ENCODE results near the gene GALNT12. TPM values are rescaled to one million over a fixed set of nuclear protein-coding genes. Genes with fewer than 3 reads are reported as not detected.

GALNT12 gene
- total RNA-seq, 4 donors from 2014 or later = 12.4 to 22.4 (median 16.2) TPM

GRCh38 chr9:98783518-98784226 is 23.8 kb upstream of the GALNT12 start:
- no peak overlapping the region for H3K27ac ChIP-seq (replicated peaks in 1 of 4)
- 85% methylated on average over 8 of the region's 16 CpGs for WGBS
- no peak overlapping the region for H3K4me3 ChIP-seq
- H3K4me1 ChIP-seq = no peaks in the 10 kb centered on the region
- no peaks in the 10 kb centered on the region for H3K9me3 ChIP-seq
- DNase-seq (ENCODE audit: extremely low spot score) = peak; percentile 64
- H3K36me3 ChIP-seq = peaks cover 8 to 65% (median 39%) of the 10 kb centered on the region in 4 donors
- no peaks in the 10 kb centered on the region for H3K27me3 ChIP-seq
- intact Hi-C loops (cut with DNase I) = no loop called here
- TF ChIP-seq POLR2A (IDR thresholded peaks at IDR 0.05; ENCODE audit: low read depth) (no peak), CTCF (IDR thresholded peaks at IDR 0.05) (no peak), EP300 (IDR thresholded peaks at IDR 0.05) (no peak), POLR2AphosphoS5 (IDR thresholded peaks at IDR 0.05) (no peak)

GRCh38 chr9:98784831-98785806 is 22.4 kb upstream of the GALNT12 start:
- Histone ChIP-seq H3K4me1 (no peaks in the 10 kb centered on the region), H3K9me3 (no peaks in the 10 kb centered on the region), H3K27me3 (no peaks in the 10 kb centered on the region), H3K4me3 (no peak overlapping the region), H3K27ac (replicated peaks in 1 of 4) (no peak overlapping the region), H3K36me3 (peaks cover 8 to 71% (median 50%) of the 10 kb centered on the region in 4 donors)
- peak; percentile 87 for DNase-seq (ENCODE audit: extremely low spot score)
- TF ChIP-seq EP300 (IDR thresholded peaks at IDR 0.05) = no peak
- no peak for TF ChIP-seq POLR2A (IDR thresholded peaks at IDR 0.05; ENCODE audit: low read depth)
- TF ChIP-seq POLR2AphosphoS5 (IDR thresholded peaks at IDR 0.05) = no peak
- TF ChIP-seq CTCF (IDR thresholded peaks at IDR 0.05) = no peak
- WGBS = 69% methylated on average over 7 of the region's 11 CpGs
- intact Hi-C loops (cut with DNase I) = no loop called here

- DNase-seq (ENCODE audit: extremely low spot score) = peak; percentile 57
Observed at GRCh38 chr9:98786750-98787510, 20.5 kb upstream of the GALNT12 start.

More at GRCh38 chr9:98786750-98787510, 20.5 kb upstream of the GALNT12 start:
- no peaks in the 10 kb centered on the region for H3K27me3 ChIP-seq
- peaks cover 3 to 17% (median 14%) of the 10 kb centered on the region in 4 donors for H3K4me1 ChIP-seq
- TF ChIP-seq CTCF (IDR thresholded peaks at IDR 0.05) = no peak
- TF ChIP-seq POLR2A (IDR thresholded peaks at IDR 0.05; ENCODE audit: low read depth) = no peak
- no peak for TF ChIP-seq EP300 (IDR thresholded peaks at IDR 0.05)
- TF ChIP-seq POLR2AphosphoS5 (IDR thresholded peaks at IDR 0.05) = no peak
- H3K9me3 ChIP-seq = no peaks in the 10 kb centered on the region
- intact Hi-C loops (cut with DNase I) = no loop called here
- no peak overlapping the region for H3K27ac ChIP-seq (replicated peaks in 1 of 4)
- WGBS = 86% methylated on average over 4 of the region's 4 CpGs
- H3K4me3 ChIP-seq = no peak overlapping the region
- H3K36me3 ChIP-seq = peaks cover 4 to 54% (median 42%) of the 10 kb centered on the region in 4 donors
